A673 (cell line): ENCODE data around the gene TRPM6.

Experiments
- EZH2 ChIP-seq: fragments of 200-600 bp; sonication (generic); IDR thresholded peaks from 2 replicates; pipeline ENCODE4 v1.6.1; 2017; ENCODE audit warnings: borderline replicate concordance, low read depth, mild to moderate bottlenecking, mixed read lengths, antibody characterized with exemption, low read length; ENCODE audit not compliant: poor library complexity, severe bottlenecking
- TF ChIP-seq, protein P1 (sequence below): fragments of 300-800, 200-600 bp; sonication (generic); conservative IDR thresholded peaks from 2 replicates; pipeline ENCODE4 v1.5.1; 2017; ENCODE audit warnings: low read depth, mild to moderate bottlenecking, antibody characterized with exemption, low read length, moderate library complexity, mixed read lengths

DNA sequence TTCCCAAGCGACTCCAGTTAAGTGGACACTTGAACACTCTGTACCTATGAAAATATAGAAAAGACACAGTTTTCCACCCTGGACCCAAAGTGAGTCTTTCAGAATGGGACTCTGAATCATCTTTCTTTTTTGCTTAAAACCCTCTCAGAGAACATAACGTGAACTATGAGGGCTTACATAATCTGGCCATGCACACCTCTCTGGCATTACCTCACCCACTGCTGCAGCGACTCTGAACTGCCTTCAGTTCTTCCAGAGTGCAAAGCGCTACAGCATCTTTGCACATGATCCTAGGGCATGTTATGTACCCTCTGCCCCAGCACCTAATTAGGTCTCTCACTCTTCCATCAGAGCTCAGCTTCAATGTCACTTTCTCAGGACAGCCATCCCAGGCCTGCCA, 204.4 kb downstream of the TRPM6 start:
- TF ChIP-seq, protein P1, sequence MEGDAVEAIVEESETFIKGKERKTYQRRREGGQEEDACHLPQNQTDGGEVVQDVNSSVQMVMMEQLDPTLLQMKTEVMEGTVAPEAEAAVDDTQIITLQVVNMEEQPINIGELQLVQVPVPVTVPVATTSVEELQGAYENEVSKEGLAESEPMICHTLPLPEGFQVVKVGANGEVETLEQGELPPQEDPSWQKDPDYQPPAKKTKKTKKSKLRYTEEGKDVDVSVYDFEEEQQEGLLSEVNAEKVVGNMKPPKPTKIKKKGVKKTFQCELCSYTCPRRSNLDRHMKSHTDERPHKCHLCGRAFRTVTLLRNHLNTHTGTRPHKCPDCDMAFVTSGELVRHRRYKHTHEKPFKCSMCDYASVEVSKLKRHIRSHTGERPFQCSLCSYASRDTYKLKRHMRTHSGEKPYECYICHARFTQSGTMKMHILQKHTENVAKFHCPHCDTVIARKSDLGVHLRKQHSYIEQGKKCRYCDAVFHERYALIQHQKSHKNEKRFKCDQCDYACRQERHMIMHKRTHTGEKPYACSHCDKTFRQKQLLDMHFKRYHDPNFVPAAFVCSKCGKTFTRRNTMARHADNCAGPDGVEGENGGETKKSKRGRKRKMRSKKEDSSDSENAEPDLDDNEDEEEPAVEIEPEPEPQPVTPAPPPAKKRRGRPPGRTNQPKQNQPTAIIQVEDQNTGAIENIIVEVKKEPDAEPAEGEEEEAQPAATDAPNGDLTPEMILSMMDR = no peak
- no peak for TF ChIP-seq EZH2
